HL-60 (cell line): ENCODE results near the gene HAGHL.

Experiments
- DNase-seq, 2 experiments: peaks; one replicate each; pipeline ENCODE4 v3.0.0-alpha.2; 2010 to 2020; ENCODE audit warnings: low read depth in 1 of 2, low spot score in 1 of 2
- H3K27ac ChIP-seq: fragments of 250-450 bp; sonication (Bioruptor Pico); replicated peaks from 2 replicates; pipeline ENCODE4 v1.5.1; 2020; ENCODE audit warnings: mild to moderate bottlenecking, moderate library complexity
- H3K27me3 ChIP-seq: fragments of 250-450 bp; sonication (Bioruptor Pico); 2 replicates; pipeline ENCODE4 v1.5.1; 2021; ENCODE audit warnings: mild to moderate bottlenecking, moderate library complexity; ENCODE audit not compliant: insufficient read depth, poor library complexity, severe bottlenecking
- H3K4me3 ChIP-seq: replicated peaks from 2 replicates; pipeline ENCODE4 v1.5.1; 2011; ENCODE audit warnings: mild to moderate bottlenecking, control low read depth, low read length; ENCODE audit not compliant: insufficient read depth
- GABPA ChIP-seq: IDR thresholded peaks from 2 replicates; pipeline ENCODE4 v1.6.1; 2012; ENCODE audit warnings: low read depth
- POLR2AphosphoS5 ChIP-seq: IDR thresholded peaks from 2 replicates; pipeline ENCODE4 v1.6.1; 2012; ENCODE audit warnings: low read depth
- SPI1 ChIP-seq: IDR thresholded peaks from 2 replicates; pipeline ENCODE4 v1.6.1; 2012; ENCODE audit warnings: low read depth, mild to moderate bottlenecking, borderline replicate concordance
- TF ChIP-seq, protein P1 (sequence below): IDR thresholded peaks from one replicate; pipeline ENCODE4 v1.5.1; 2011; ENCODE audit warnings: low read length, control low read depth, inconsistent platforms; ENCODE audit not compliant: insufficient read depth
- TF ChIP-seq, protein P2 (sequence below): IDR thresholded peaks from 2 replicates; pipeline ENCODE4 v1.6.1; 2012; ENCODE audit warnings: low read depth; ENCODE audit not compliant: insufficient replicate concordance

The HAGHL gene

DNA sequence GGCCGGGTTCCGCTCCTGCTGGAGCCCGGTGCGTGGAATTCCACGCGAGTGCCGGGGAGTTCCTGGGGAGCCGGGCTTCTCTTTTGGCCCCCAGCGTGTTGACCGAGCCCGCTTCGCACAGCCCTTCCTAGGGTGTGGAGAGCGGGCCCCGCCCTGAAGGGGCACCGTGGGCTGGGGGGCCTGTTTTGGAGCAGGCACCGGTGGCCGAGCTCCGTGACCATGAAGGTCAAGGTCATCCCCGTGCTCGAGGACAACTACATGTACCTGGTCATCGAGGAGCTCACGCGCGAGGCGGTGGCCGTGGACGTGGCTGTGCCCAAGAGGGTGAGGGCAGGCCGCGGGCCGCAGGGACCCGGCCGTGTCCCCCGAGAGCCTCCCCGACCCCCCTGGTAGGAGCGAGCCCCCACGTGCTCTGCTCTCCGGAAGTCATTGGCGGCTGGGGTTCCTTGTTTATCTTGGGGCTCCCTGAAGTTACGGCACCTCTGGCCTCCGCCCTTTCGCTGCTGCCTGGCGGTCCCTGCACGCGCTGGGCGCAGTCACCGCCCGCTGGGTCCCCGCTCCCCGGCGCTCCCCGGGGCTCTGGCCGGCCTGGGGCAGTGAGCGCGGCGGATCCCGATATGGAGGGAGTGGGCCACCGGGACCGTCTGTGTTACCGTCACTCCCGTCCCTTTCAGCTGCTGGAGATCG is 528 bp downstream of the HAGHL start:
- peak overlapping the region; percentile 66 for H3K4me3 ChIP-seq
- peak in 1 of 2 experiments; percentile 46 for DNase-seq
- H3K27ac ChIP-seq, result peak overlapping the region; percentile 65
- H3K27me3 ChIP-seq, result no peaks in the 10 kb centered on the region
- TF ChIP-seq GABPA (no peak), POLR2AphosphoS5 (peak; percentile 55; the same call in 1 of the 2 replicates)
- TF ChIP-seq, protein P1, sequence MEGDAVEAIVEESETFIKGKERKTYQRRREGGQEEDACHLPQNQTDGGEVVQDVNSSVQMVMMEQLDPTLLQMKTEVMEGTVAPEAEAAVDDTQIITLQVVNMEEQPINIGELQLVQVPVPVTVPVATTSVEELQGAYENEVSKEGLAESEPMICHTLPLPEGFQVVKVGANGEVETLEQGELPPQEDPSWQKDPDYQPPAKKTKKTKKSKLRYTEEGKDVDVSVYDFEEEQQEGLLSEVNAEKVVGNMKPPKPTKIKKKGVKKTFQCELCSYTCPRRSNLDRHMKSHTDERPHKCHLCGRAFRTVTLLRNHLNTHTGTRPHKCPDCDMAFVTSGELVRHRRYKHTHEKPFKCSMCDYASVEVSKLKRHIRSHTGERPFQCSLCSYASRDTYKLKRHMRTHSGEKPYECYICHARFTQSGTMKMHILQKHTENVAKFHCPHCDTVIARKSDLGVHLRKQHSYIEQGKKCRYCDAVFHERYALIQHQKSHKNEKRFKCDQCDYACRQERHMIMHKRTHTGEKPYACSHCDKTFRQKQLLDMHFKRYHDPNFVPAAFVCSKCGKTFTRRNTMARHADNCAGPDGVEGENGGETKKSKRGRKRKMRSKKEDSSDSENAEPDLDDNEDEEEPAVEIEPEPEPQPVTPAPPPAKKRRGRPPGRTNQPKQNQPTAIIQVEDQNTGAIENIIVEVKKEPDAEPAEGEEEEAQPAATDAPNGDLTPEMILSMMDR, result no peak

DNA sequence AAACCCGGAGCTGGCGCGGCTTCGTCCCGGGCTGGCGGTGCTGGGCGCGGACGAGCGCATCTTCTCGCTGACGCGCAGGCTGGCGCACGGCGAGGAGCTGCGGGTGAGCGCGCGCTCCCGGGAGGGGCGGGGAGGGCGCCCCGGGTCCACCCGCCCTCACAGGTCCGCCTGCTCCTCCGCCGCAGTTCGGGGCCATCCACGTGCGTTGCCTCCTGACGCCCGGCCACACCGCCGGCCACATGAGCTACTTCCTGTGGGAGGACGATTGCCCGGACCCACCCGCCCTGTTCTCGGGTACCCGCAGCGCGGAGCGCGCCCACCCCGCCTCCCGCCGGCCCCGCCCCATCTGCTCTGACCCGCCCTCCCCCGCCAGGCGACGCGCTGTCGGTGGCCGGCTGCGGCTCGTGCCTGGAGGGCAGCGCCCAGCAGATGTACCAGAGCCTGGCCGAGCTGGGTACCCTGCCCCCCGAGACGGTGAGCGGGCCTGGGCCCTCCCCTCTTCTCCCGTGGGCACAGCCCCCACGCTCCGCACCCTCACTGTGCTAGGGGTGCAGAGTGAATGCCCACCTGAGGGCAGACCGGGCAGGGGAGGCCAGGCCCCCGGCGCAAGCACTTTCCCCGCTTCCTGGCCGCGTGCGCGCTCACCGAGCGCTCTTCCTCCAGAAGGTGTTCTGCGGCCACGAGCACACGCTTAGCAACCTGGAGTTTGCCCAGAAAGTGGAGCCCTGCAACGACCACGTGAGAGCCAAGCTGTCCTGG is 1.4 kb downstream of the HAGHL start:
- DNase-seq, result peak; percentile 81 to 83
- no peaks in the 10 kb centered on the region for H3K27me3 ChIP-seq
- H3K4me3 ChIP-seq, result peak overlapping the region; percentile 66
- H3K27ac ChIP-seq, result peak overlapping the region; percentile 65
- TF ChIP-seq GABPA (0 out of 2 replicates have a peak, but pooled peaks have one; percentile 7), POLR2AphosphoS5 (peak; percentile 43; the same call in 1 of the 2 replicates), SPI1 (no peak)

DNA sequence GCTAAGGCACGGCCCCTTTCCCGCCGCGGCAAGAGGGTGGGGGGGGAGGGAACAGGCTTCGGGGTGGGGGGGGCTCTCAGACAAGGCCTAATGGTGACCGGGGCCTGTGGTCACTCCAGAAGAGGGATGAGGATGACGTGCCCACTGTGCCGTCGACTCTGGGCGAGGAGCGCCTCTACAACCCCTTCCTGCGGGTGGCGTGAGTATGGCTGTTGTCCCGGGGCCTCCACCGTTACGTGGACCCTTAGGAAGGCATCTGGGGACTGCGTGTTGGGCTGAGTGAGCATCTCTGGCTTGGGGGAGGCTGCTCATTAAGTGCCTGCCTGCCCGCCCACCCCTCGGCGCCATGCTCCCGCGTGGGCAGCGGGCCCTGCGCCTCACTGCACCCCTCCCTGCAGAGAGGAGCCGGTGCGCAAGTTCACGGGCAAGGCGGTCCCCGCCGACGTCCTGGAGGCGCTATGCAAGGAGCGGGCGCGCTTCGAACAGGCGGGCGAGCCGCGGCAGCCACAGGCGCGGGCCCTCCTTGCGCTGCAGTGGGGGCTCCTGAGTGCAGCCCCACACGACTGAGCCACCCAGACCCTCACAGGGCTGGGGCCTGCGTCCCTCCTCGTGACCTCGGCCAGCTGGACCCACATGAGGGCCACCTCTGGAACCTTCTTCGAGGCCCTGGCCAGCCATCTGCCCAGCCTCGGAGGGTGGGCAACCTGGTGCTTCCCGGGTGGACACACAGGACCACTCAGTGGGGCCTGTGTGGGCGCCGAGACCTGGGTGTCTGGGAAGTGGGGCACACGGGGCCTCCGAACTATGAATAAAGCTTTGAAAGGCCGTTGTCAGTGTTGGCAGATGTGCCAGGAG is 2.2 kb downstream of the HAGHL start:
- H3K27me3 ChIP-seq, result no peaks in the 10 kb centered on the region
- TF ChIP-seq, protein P1, result no peak
- TF ChIP-seq SPI1 (no peak), GABPA (no peak), POLR2AphosphoS5 (no peak; the same call in none of the 2 replicates)
- TF ChIP-seq, protein P2, sequence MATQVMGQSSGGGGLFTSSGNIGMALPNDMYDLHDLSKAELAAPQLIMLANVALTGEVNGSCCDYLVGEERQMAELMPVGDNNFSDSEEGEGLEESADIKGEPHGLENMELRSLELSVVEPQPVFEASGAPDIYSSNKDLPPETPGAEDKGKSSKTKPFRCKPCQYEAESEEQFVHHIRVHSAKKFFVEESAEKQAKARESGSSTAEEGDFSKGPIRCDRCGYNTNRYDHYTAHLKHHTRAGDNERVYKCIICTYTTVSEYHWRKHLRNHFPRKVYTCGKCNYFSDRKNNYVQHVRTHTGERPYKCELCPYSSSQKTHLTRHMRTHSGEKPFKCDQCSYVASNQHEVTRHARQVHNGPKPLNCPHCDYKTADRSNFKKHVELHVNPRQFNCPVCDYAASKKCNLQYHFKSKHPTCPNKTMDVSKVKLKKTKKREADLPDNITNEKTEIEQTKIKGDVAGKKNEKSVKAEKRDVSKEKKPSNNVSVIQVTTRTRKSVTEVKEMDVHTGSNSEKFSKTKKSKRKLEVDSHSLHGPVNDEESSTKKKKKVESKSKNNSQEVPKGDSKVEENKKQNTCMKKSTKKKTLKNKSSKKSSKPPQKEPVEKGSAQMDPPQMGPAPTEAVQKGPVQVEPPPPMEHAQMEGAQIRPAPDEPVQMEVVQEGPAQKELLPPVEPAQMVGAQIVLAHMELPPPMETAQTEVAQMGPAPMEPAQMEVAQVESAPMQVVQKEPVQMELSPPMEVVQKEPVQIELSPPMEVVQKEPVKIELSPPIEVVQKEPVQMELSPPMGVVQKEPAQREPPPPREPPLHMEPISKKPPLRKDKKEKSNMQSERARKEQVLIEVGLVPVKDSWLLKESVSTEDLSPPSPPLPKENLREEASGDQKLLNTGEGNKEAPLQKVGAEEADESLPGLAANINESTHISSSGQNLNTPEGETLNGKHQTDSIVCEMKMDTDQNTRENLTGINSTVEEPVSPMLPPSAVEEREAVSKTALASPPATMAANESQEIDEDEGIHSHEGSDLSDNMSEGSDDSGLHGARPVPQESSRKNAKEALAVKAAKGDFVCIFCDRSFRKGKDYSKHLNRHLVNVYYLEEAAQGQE, result no peak

DNA sequence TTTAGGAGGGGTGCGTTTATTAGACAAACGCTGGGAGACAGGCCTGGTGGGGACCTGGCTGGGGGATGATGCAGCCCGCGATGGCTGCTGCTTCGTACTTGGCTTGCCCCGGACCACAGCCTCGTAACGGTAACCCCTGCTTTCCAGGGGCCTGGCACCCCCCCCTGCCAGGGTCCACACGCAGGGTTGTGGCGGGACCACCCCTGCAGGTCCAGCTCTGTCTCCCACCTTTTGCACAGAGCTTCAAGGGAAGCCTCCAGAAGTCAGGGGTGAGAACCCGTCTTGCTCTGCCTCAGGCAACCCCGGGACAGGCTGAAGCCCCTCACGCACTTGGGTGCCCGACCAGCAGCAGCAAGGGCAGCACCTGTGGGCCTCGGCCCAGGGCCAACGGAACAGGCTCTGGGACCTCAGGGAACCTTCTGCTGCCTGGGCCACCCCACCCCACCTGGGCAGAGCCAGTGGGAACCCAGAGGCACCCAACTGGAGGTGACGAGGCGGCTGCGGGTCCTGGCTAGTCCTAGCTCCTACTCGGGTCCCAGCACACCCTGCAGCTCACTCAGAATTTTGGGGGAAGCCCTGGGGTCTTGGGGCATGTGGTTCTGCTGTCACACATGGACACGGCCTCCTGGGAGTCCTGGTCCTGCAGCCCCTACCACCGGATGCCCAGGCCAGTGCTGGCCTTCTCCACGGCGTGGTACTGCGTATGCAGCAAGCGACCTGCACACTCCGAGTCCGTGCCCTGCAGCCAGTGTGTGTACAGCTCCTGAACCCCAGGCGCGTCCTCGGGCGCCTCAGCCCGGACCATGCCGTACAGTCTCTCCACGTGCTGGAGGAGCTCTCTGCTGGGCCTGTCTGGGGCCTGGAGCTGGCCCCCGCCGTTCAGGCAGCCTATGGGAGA is 3.1 kb downstream of the HAGHL start:
- no peak overlapping the region for H3K27ac ChIP-seq
- H3K4me3 ChIP-seq, result no peak overlapping the region
- no peak; the same call in 1 of the 2 replicates for TF ChIP-seq POLR2AphosphoS5
- TF ChIP-seq, protein P2, result no peak
- no peak for TF ChIP-seq GABPA
- TF ChIP-seq, protein P1, result no peak
- TF ChIP-seq SPI1, result no peak
- H3K27me3 ChIP-seq, result no peaks in the 10 kb centered on the region
- no peak for DNase-seq

More for the DNA sequence above, 2.2 kb downstream of the HAGHL start:
- H3K27ac ChIP-seq, result no peak overlapping the region
- no peak for DNase-seq
- peak overlapping the region; percentile 66; the same call in 1 of the 2 replicates for H3K4me3 ChIP-seq
